Gastroesophageal sphincter (tissue), 4 donors: ENCODE measurements around the gene ZNF774. TPM values are rescaled to one million over a fixed set of nuclear protein-coding genes. Genes with fewer than 3 reads are reported as not detected.

Experiments used
- ATAC-seq: fragments of 150-250 bp; one replicate; pipeline ENCODE4 v1.9.1; 2016; ENCODE audit warnings: mild to moderate bottlenecking, moderate library complexity
- H3K27ac ChIP-seq, 4 donors: fragments of 200-600 bp; sonication (generic) in 3 of 4; 1 replicate in 3 of 4; 2 replicates in 1 of 4; pipeline ENCODE4 v1.5.1; 2016 to 2019
- H3K27me3 ChIP-seq: fragments of 200-600 bp; sonication (generic); one replicate; pipeline ENCODE4 v1.5.1; 2019
- H3K36me3 ChIP-seq, 2 donors: fragments of 200-600 bp; sonication (generic); one replicate each; pipeline ENCODE4 v1.5.1; 2019; ENCODE audit warnings: control low read depth in 1 of 2
- H3K4me1 ChIP-seq, 3 donors: fragments of 200-600 bp; sonication (generic); 1 replicate in 2 of 3; 2 replicates in 1 of 3; pipeline ENCODE4 v1.5.1; 2016 to 2019; ENCODE audit warnings: control low read depth in 2 of 3
- H3K4me3 ChIP-seq, 2 donors: fragments of 200-600 bp; sonication (generic); one replicate each; pipeline ENCODE4 v1.5.1; 2019; ENCODE audit warnings: mild to moderate bottlenecking in 1 of 2, moderate library complexity in 1 of 2
- H3K9me3 ChIP-seq, 3 donors: fragments of 200-600 bp; sonication (generic); one replicate each; pipeline ENCODE4 v1.5.1; 2017 to 2019; ENCODE audit warnings: control low read depth in 2 of 3
- CTCF ChIP-seq, 4 experiments: fragments of 200-600 bp in 2 of 4; fragments of 450-650 bp in 2 of 4; sonication (generic) in 1 of 4; IDR thresholded peaks; one replicate each; pipeline ENCODE4 v1.5.1; 2017 to 2019; ENCODE audit warnings: antibody characterized with exemption in 4 of 4, mild to moderate bottlenecking in 2 of 4, moderate library complexity in 2 of 4
- EP300 ChIP-seq: sonication (generic); formaldehyde crosslinking; IDR thresholded peaks from one replicate; pipeline ENCODE4 v1.6.1; 2017; ENCODE audit warnings: antibody characterized with exemption, mild to moderate bottlenecking
- POLR2A ChIP-seq, 2 donors: fragments of 450-650 bp; IDR thresholded peaks; one replicate each; pipeline ENCODE4 v1.6.1; 2017; ENCODE audit warnings: antibody characterized with exemption in 2 of 2, mild to moderate bottlenecking in 2 of 2, moderate library complexity in 1 of 2
- POLR2AphosphoS5 ChIP-seq: sonication (generic); formaldehyde crosslinking; IDR thresholded peaks from one replicate; pipeline ENCODE4 v1.6.1; 2017; ENCODE audit warnings: antibody characterized with exemption
- WGBS, 2 donors: methylation state at CpG; one replicate each; pipeline ENCODE4 v1.1.5; 2018; ENCODE audit warnings: low coverage in 1 of 2; 5-methylcytosine and 5-hydroxymethylcytosine counted together
- total RNA-seq, 4 donors: library from RNA; depleted of rRNA; stranded (reverse); fragments of >200 nt; gene quantifications; one replicate each; pipeline ENCODE4 v1.1.0, GENCODE V29; 2016

ZNF774 gene
- total RNA-seq, 4 donors from 2014 or later, result 0.78 to 17.2 (median 1.1) TPM

- Histone ChIP-seq H3K27me3 (no peaks in the 10 kb centered on the region), H3K4me1 (peaks cover 8 to 53% (median 9%) of the 10 kb centered on the region in 3 donors), H3K36me3 (peaks cover 0 to 7% of the 10 kb centered on the region in 2 donors), H3K9me3 (no peaks in the 10 kb centered on the region), H3K27ac (no peak overlapping the region), H3K4me3 (no peak overlapping the region)
- TF ChIP-seq POLR2A (IDR thresholded peaks at IDR 0.05) (no peak), EP300 (no peak), POLR2AphosphoS5 (no peak), CTCF (IDR thresholded peaks at IDR 0.05) (no peak)
- no peak for ATAC-seq
- 90 to 100% methylated on average over 5 to 12 of the region's 15 CpGs for WGBS, 2 donors
These were observed 13.5 kb downstream of the ZNF774 start for GRCh38 chr15:90365414-90366055.

GRCh38 chr15:90367576-90367975 is 15.5 kb downstream of the ZNF774 start:
- H3K4me3 ChIP-seq, result no peak overlapping the region
- whole genome bisulfite sequencing, 2 donors, result 0 to 7% methylated on average over 2 to 3 of the region's 3 CpGs
- no peaks in the 10 kb centered on the region for H3K27me3 ChIP-seq
- H3K9me3 ChIP-seq, result no peaks in the 10 kb centered on the region
- TF ChIP-seq CTCF (IDR thresholded peaks at IDR 0.05), result no peak
- no peak for TF ChIP-seq EP300
- TF ChIP-seq POLR2AphosphoS5, result peak; percentile 53
- ATAC-seq, result peak; percentile 75
- peak overlapping the region; percentile 14 to 76 (median 74) for H3K27ac ChIP-seq
- peaks cover 6 to 42% (median 8%) of the 10 kb centered on the region in 3 donors for H3K4me1 ChIP-seq
- no peaks in the 10 kb centered on the region for H3K36me3 ChIP-seq

GRCh38 chr15:90375071-90375470 is 23.0 kb downstream of the ZNF774 start:
- no peak for TF ChIP-seq EP300
- TF ChIP-seq POLR2AphosphoS5, result no peak
- no peak for TF ChIP-seq POLR2A (IDR thresholded peaks at IDR 0.05)
- no peak for TF ChIP-seq CTCF (IDR thresholded peaks at IDR 0.05)
- Histone ChIP-seq H3K36me3 (no peaks in the 10 kb centered on the region), H3K4me3 (no peak overlapping the region), H3K4me1 (no peaks in the 10 kb centered on the region), H3K9me3 (peaks cover 0 to 10% (median 0%) of the 10 kb centered on the region in 3 donors), H3K27me3 (no peaks in the 10 kb centered on the region), H3K27ac (no peak overlapping the region)
- no peak for ATAC-seq
- 92 to 100% methylated on average over 5 to 7 of the region's 7 CpGs for WGBS, 2 donors

- Histone ChIP-seq H3K27me3 (no peaks in the 10 kb centered on the region), H3K4me3 (no peak overlapping the region), H3K27ac (no peak overlapping the region), H3K36me3 (no peaks in the 10 kb centered on the region), H3K9me3 (peaks cover 0 to 10% (median 0%) of the 10 kb centered on the region in 3 donors), H3K4me1 (no peaks in the 10 kb centered on the region)
- no peak for ATAC-seq
- 43 to 82% methylated on average over 2 to 6 of the region's 6 CpGs for WGBS, 2 donors
- TF ChIP-seq CTCF (IDR thresholded peaks at IDR 0.05), result no peak
- TF ChIP-seq POLR2A (IDR thresholded peaks at IDR 0.05), result no peak
- TF ChIP-seq EP300, result no peak
- TF ChIP-seq POLR2AphosphoS5, result no peak
These were observed 24.7 kb downstream of the ZNF774 start for GRCh38 chr15:90376789-90377188.

GRCh38 chr15:90379263-90379662 is 27.2 kb downstream of the ZNF774 start:
- ATAC-seq, result no peak
- no peaks in the 10 kb centered on the region for H3K4me1 ChIP-seq
- no peak overlapping the region for H3K4me3 ChIP-seq
- TF ChIP-seq EP300 (no peak), POLR2A (IDR thresholded peaks at IDR 0.05) (no peak), POLR2AphosphoS5 (no peak), CTCF (IDR thresholded peaks at IDR 0.05) (no peak)
- WGBS, 2 donors, result 93 to 95% methylated on average over 2 to 3 of the region's 3 CpGs
- H3K27ac ChIP-seq, result no peak overlapping the region
- peaks cover 0 to 10% (median 0%) of the 10 kb centered on the region in 3 donors for H3K9me3 ChIP-seq
- no peaks in the 10 kb centered on the region for H3K27me3 ChIP-seq
- H3K36me3 ChIP-seq, result no peaks in the 10 kb centered on the region
